K562 (cell line): ENCODE measurements around the gene EMILIN1. TPM values are rescaled to one million over a fixed set of nuclear protein-coding genes. Genes with fewer than 3 reads are reported as not detected.

Experiments
- CBFA2T2 ChIP-seq: fragments of 450-650 bp; conservative IDR thresholded peaks from 2 replicates; pipeline ENCODE4 v1.6.1; 2017; ENCODE audit warnings: mild to moderate bottlenecking
- CHD2 ChIP-seq: IDR thresholded peaks from 2 replicates; pipeline ENCODE4 v1.6.1; 2011; ENCODE audit warnings: low read depth, low read length
- E2F3 ChIP-seq: fragments of 250-450 bp; sonication (Bioruptor Pico); IDR thresholded peaks from 2 replicates; pipeline ENCODE4 v1.4.0; 2020; ENCODE audit warnings: mild to moderate bottlenecking
- FOXK2 ChIP-seq, 2 experiments: fragments of 450-650 bp; IDR thresholded peaks in 1 of 2; conservative IDR thresholded peaks in 1 of 2; 2 replicates each; pipeline ENCODE4 v1.6.1; 2016; ENCODE audit warnings: low read depth in 2 of 2, mild to moderate bottlenecking in 1 of 2
- KLF13 ChIP-seq: fragments of 450-650 bp; IDR thresholded peaks from 2 replicates; pipeline ENCODE4 v1.6.1; 2016; ENCODE audit warnings: missing genetic modification characterization, low read depth, mild to moderate bottlenecking, missing compliant biosample characterization, moderate library complexity, borderline replicate concordance
- LEF1 ChIP-seq: fragments of 450-650 bp; IDR thresholded peaks from 2 replicates; pipeline ENCODE4 v1.6.1; 2016; ENCODE audit warnings: mild to moderate bottlenecking
- MEIS2 ChIP-seq: fragments of 450-650 bp; IDR thresholded peaks from 2 replicates; pipeline ENCODE4 v1.6.1; 2014; ENCODE audit warnings: mild to moderate bottlenecking; ENCODE audit not compliant: partially characterized antibody
- NR2C2 ChIP-seq, 2 experiments: fragments of 200-800 bp in 1 of 2; sonication (Bioruptor generic) in 1 of 2; sonication (generic) in 1 of 2; formaldehyde crosslinking in 1 of 2; IDR thresholded peaks; 2 replicates each; pipeline versions ENCODE4 v1.6.1 to v1.8.0; 2016 to 2022; ENCODE audit warnings: mild to moderate bottlenecking in 1 of 2, missing compliant biosample characterization in 1 of 2, missing genetic modification characterization in 1 of 2, missing genetic modification reagents in 1 of 2
- PML ChIP-seq: IDR thresholded peaks from 2 replicates; pipeline ENCODE4 v1.6.1; 2012; ENCODE audit warnings: low read length, inconsistent platforms
- PRMT5 ChIP-seq: sonication (generic); formaldehyde crosslinking; IDR thresholded peaks from 2 replicates; pipeline ENCODE4 v1.5.0; 2020; ENCODE audit warnings: missing genetic modification reagents
- RBM25 ChIP-seq: fragments of 200-400 bp; formaldehyde crosslinking; IDR thresholded peaks from 2 replicates; pipeline ENCODE4 v1.6.1; 2018; ENCODE audit warnings: low read length, low read depth, moderate library complexity; ENCODE audit not compliant: severe bottlenecking
- RUNX1 ChIP-seq: sonication (generic); IDR thresholded peaks from 2 replicates; pipeline ENCODE4 v1.6.1; 2016; ENCODE audit warnings: antibody characterized with exemption, low read depth
- SREBF2 ChIP-seq: sonication (generic); formaldehyde crosslinking; IDR thresholded peaks from 2 replicates; pipeline ENCODE4 v1.4.0; 2020; ENCODE audit warnings: mild to moderate bottlenecking, missing genetic modification reagents
- SRSF9 ChIP-seq: fragments of 200-400 bp; formaldehyde crosslinking; IDR thresholded peaks from 2 replicates; pipeline ENCODE4 v1.6.1; 2017; ENCODE audit warnings: low read depth, low read length, borderline replicate concordance
- TAF9B ChIP-seq: fragments of 450-650 bp; IDR thresholded peaks from 2 replicates; pipeline ENCODE4 v1.6.1; 2018; ENCODE audit warnings: mild to moderate bottlenecking; ENCODE audit not compliant: partially characterized antibody
- ZFPM2 ChIP-seq: fragments of 250-450 bp; sonication (Bioruptor Pico); IDR thresholded peaks from 2 replicates; pipeline ENCODE4 v1.5.1; 2022; ENCODE audit warnings: mild to moderate bottlenecking
- ZNF507 ChIP-seq: conservative IDR thresholded peaks from 2 replicates; pipeline ENCODE4 v1.6.1; 2017; ENCODE audit warnings: missing genetic modification characterization, missing compliant biosample characterization
- polyA plus RNA-seq, 8 experiments: library from polyadenylated mRNA; depleted of rRNA in 4 of 8; stranded (reverse) in 5 of 8; unstranded in 3 of 8; fragments of >200 nt; fragmentation: Nextera tagmentation in 2 of 8; fragmentation: Illumina TruSeq in 1 of 8; extraction: Ambion mirVana in 2 of 8; extraction: Trizol in 1 of 8; gene quantifications; 2 replicates each; pipeline versions ENCODE4 v1.2.1 to v1.2.3, GENCODE V29; 2011 to 2014; ENCODE audit warnings: inconsistent platforms in 1 of 8, missing spikeins in 1 of 8
- total RNA-seq, 7 experiments: library from RNA; depleted of rRNA in 6 of 7; stranded (reverse); fragments of >200 nt in 6 of 7; fragmentation: Illumina TruSeq in 2 of 7; extraction: Trizol in 2 of 7; gene quantifications; 2 replicates each; pipeline versions ENCODE4 v1.2.1 to v1.2.3, GENCODE V29; 2011 to 2021; ENCODE audit warnings: low replicate concordance in 1 of 7
- TF ChIP-seq, protein P1 (sequence below): fragments of 450-650 bp; IDR thresholded peaks from 2 replicates; pipeline ENCODE4 v1.6.1; 2017; ENCODE audit warnings: antibody characterized with exemption, mild to moderate bottlenecking
- TF ChIP-seq, protein P2 (sequence below): sonication (generic); formaldehyde crosslinking; IDR thresholded peaks from 2 replicates; pipeline ENCODE4 v1.8.1; 2023; ENCODE audit warnings: mild to moderate bottlenecking, missing genetic modification reagents, moderate library complexity
- TF ChIP-seq, protein P3 (sequence below): fragments of 250-450 bp; sonication (Bioruptor Pico); IDR thresholded peaks from 2 replicates; pipeline ENCODE4 v1.5.0; 2021; ENCODE audit warnings: mild to moderate bottlenecking, moderate library complexity

The EMILIN1 gene
- total and polyA plus RNA-seq, 9 of the 15 experiments (the other 6 are each of a cell fraction or from before 2014, with no cell fraction given) = 0.04 to 2.7 (median 0.54) TPM; not detected in 2

DNA sequence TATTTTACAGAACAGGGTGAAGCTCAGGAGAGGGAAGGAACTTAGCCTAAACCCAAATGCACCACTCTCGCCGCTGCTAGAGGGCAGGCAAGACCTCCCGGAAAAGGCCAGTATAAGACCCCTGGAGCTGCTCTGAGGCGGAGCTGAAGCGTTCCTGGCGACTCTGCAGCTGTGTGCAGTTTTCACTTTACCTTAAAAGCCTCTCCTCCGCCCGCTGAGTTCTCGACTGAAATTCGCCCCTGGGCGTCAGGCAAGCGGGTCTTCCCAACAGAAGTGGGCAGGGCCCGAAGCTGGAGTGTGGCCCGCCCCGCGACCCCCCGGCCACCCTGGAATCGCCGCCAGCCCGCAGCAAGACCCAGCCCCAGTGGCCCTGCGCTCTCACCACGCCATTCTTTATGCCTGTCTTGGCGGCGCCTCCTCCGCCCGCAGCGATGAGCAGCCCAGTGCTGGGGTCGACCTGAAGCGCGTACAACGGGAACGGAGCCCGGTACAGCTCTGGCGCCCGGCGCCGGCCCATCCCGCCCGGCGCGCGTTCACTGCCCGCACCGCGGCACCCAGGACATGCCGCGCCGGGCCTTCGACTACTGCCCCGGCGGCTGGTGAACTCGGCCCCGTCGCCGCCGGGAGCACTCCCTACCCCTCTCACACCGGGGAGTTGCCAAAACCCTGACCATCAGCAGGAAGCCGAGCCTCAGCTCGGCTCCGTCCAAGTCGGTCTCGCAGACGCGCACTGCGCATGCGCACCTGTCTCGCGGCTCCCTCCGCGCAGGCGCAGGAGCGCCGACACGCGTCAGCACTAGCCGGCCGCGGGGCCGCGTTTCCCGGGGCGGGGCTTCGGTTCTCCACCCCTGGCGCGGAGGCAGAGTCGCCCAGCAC lies 55.7 kb downstream of the EMILIN1 start, which contains the start of gene PREB (continued):
- TF ChIP-seq, protein P1, sequence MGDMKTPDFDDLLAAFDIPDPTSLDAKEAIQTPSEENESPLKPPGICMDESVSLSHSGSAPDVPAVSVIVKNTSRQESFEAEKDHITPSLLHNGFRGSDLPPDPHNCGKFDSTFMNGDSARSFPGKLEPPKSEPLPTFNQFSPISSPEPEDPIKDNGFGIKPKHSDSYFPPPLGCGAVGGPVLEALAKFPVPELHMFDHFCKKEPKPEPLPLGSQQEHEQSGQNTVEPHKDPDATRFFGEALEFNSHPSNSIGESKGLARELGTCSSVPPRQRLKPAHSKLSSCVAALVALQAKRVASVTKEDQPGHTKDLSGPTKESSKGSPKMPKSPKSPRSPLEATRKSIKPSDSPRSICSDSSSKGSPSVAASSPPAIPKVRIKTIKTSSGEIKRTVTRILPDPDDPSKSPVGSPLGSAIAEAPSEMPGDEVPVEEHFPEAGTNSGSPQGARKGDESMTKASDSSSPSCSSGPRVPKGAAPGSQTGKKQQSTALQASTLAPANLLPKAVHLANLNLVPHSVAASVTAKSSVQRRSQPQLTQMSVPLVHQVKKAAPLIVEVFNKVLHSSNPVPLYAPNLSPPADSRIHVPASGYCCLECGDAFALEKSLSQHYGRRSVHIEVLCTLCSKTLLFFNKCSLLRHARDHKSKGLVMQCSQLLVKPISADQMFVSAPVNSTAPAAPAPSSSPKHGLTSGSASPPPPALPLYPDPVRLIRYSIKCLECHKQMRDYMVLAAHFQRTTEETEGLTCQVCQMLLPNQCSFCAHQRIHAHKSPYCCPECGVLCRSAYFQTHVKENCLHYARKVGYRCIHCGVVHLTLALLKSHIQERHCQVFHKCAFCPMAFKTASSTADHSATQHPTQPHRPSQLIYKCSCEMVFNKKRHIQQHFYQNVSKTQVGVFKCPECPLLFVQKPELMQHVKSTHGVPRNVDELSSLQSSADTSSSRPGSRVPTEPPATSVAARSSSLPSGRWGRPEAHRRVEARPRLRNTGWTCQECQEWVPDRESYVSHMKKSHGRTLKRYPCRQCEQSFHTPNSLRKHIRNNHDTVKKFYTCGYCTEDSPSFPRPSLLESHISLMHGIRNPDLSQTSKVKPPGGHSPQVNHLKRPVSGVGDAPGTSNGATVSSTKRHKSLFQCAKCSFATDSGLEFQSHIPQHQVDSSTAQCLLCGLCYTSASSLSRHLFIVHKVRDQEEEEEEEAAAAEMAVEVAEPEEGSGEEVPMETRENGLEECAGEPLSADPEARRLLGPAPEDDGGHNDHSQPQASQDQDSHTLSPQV = no peak
- no peak for TF ChIP-seq SREBF2 (CRISPR knock-in tag)
- TF ChIP-seq PML = peak; percentile 67; the same call in 1 of the 2 replicates
- TF ChIP-seq, protein P2, sequence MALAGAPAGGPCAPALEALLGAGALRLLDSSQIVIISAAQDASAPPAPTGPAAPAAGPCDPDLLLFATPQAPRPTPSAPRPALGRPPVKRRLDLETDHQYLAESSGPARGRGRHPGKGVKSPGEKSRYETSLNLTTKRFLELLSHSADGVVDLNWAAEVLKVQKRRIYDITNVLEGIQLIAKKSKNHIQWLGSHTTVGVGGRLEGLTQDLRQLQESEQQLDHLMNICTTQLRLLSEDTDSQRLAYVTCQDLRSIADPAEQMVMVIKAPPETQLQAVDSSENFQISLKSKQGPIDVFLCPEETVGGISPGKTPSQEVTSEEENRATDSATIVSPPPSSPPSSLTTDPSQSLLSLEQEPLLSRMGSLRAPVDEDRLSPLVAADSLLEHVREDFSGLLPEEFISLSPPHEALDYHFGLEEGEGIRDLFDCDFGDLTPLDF = no peak
- no peak for TF ChIP-seq RUNX1
- TF ChIP-seq ZNF507 (tag) = no peak
- TF ChIP-seq E2F3 (CRISPR knock-in tag) = no peak
- TF ChIP-seq TAF9B = no peak
- TF ChIP-seq PRMT5 (CRISPR knock-in tag) = no peak
- TF ChIP-seq SRSF9 = no peak
- TF ChIP-seq MEIS2 = peak; percentile 100
- no peak for TF ChIP-seq CHD2
- no peak for TF ChIP-seq RBM25
- TF ChIP-seq, protein P3, sequence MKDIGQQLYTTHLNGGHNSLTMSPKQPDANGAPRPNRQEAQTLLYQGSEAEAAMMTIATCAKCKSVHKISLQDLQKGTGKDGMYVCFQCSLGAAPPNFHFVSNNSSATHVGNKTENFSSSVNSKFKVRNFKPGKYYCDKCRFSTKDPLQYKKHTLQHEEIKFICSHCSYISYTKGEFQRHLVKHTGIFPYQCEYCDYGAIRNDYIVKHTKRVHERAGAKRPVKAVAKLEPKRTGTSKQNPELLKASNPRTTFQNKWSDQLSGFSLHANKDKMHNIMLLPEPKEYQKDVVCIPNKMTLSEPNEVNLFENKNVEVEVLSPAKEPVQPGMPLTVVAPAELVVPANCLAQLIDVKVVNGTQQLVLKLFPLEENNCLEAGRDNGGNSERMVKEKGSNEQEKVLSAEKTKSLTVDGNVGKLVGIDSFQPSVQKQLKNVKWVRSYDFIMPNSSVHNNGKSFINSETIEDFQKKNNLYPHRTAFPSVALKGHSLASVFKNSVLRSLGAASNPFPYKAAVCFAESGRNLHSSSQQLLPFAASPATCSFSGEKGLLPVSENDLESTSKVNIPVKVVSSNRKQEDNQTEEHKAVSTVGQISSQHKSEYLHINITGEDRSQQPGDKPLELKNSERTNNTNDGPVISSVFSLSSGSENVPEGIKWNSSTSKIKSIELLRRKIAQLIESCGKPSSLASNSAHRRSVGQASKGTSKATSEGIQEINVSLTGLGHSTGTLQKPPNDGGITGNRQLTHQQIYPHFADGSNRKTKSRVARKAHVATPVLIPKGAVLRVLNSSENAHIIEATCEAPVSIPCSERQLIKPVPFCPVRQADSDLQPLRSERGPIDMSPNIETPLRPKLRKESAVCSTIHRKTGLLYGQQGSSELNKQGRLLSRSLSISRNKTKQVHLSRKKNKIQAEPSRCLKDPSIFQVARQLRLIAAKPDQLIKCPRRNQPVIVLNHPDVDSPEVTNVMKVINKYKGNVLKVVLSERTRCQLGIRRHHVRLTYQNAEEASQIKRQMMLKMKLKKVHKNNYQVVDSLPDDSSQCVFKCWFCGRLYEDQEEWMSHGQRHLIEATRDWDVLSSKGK (CRISPR knock-in tag) = no peak
- no peak for TF ChIP-seq CBFA2T2
- no peak for TF ChIP-seq LEF1
- no peak for TF ChIP-seq KLF13
- no peak for TF ChIP-seq ZFPM2 (CRISPR knock-in tag)
- no peak for TF ChIP-seq FOXK2 (conservative IDR thresholded peaks at IDR 0.05 in 1 of 2, IDR thresholded peaks at IDR 0.05 in 1 of 2; ENCODE audit: low read depth in 2 of 2)
- no peak for TF ChIP-seq NR2C2 (CRISPR knock-in tag; IDR thresholded peaks at IDR 0.05)
- TF ChIP-seq NR2C2 (tag; IDR thresholded peaks at IDR 0.05) = no peak
